Measurements from ENCODE around the gene EMX1. TPM values are rescaled to one million over a fixed set of nuclear protein-coding genes. Genes with fewer than 3 reads are reported as not detected.

The EMX1 gene
- polyA plus RNA-seq, 1 experiment, result not detected

DNA sequence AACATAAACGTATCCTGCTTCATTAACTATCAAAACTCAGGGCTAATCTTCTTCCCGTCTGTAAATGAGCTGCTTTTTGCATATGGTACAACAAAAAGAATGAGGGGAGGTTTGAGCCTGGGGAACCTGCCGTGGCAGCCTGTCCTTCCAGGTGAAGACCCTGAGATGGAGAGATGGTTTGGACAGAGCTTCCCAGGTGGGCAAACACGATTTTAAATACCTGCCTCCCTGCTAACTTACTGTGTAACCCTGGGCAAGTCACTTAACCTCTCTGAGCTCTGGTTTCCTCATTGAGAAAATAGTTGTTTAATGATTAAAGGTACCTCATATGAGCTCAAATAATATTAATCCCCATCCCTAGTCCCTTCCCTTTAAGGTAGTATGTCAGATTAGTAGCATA is 9.0 kb downstream of the EMX1 start:
- Histone ChIP-seq H3K27ac (ENCODE audit: low read depth, low read length) (no peak overlapping the region), H3K27me3 (ENCODE audit: control insufficient read depth, insufficient read depth, low read length) (peaks cover 93% of the 10 kb centered on the region), H3K4me3 (ENCODE audit: low read depth, low read length) (no peak overlapping the region), H3K9me3 (ENCODE audit: control insufficient read depth, insufficient read depth, low read length) (peaks cover 14% of the 10 kb centered on the region)
- DNase-seq (ENCODE audit: low read depth, low spot score), result no peak
- ChIA-PET POLR2A (interaction anchor here (0.8 kb wide), 1 partner anchor 33 kb away, joined by 4 read pairs; no protein-coding TSS in a partner anchor), CTCF (interaction anchor here (0.6 to 3.2 kb wide), 5 partner anchors 34 to 251 kb away, joined by 3 to 16 read pairs (median 7); partner anchors contain the start of gene SPR)
- TF ChIP-seq, protein P1, sequence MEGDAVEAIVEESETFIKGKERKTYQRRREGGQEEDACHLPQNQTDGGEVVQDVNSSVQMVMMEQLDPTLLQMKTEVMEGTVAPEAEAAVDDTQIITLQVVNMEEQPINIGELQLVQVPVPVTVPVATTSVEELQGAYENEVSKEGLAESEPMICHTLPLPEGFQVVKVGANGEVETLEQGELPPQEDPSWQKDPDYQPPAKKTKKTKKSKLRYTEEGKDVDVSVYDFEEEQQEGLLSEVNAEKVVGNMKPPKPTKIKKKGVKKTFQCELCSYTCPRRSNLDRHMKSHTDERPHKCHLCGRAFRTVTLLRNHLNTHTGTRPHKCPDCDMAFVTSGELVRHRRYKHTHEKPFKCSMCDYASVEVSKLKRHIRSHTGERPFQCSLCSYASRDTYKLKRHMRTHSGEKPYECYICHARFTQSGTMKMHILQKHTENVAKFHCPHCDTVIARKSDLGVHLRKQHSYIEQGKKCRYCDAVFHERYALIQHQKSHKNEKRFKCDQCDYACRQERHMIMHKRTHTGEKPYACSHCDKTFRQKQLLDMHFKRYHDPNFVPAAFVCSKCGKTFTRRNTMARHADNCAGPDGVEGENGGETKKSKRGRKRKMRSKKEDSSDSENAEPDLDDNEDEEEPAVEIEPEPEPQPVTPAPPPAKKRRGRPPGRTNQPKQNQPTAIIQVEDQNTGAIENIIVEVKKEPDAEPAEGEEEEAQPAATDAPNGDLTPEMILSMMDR (IDR thresholded peaks at IDR 0.05; ENCODE audit: low read depth, low read length), result no peak

DNA sequence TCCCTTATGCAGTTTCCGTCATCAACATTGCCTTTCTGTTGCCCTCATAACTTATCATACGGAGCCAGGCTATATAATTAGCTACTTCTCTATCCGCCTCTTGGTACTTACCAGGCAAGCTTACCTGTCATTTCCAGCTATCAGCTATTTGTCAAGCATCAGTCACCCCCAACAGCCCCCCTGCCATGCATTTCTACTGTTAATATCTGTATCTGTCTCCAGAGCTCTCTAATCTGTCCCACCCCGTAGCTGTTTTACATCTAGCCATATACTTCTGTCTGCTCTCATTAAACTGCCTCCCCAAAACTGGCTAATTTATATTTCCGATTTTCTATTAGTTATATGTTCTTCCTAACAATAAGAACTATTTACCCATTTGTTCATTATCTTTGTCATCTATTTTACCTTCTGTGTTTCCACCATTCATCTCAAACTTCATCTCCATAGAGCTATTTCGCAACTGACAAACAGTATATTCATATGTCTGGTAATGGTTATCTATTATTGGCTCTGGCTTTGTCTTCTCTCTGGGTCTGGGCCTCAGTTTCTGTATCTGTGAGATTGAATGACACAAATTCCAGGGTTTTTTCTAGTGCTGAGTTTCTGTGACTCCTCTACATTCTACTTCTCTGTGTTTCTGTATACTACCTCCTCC is 9.6 kb downstream of the EMX1 start:
- POLR2A ChIA-PET, result no interaction called here
- no peak for DNase-seq (ENCODE audit: low read depth, low spot score)
- no peak overlapping the region for H3K27ac ChIP-seq (ENCODE audit: low read depth, low read length)
- CTCF ChIA-PET, result interaction anchor here (0.6 to 3.2 kb wide), 4 partner anchors 34 to 250 kb away, joined by 5 to 16 read pairs (median 10); no protein-coding TSS in a partner anchor
- H3K9me3 ChIP-seq (ENCODE audit: control insufficient read depth, insufficient read depth, low read length), result peaks cover 14% of the 10 kb centered on the region
- TF ChIP-seq, protein P1 (IDR thresholded peaks at IDR 0.05; ENCODE audit: low read depth, low read length), result no peak
- H3K27me3 ChIP-seq (ENCODE audit: control insufficient read depth, insufficient read depth, low read length), result peaks cover 87% of the 10 kb centered on the region
- H3K4me3 ChIP-seq (ENCODE audit: low read depth, low read length), result no peak overlapping the region

DNA sequence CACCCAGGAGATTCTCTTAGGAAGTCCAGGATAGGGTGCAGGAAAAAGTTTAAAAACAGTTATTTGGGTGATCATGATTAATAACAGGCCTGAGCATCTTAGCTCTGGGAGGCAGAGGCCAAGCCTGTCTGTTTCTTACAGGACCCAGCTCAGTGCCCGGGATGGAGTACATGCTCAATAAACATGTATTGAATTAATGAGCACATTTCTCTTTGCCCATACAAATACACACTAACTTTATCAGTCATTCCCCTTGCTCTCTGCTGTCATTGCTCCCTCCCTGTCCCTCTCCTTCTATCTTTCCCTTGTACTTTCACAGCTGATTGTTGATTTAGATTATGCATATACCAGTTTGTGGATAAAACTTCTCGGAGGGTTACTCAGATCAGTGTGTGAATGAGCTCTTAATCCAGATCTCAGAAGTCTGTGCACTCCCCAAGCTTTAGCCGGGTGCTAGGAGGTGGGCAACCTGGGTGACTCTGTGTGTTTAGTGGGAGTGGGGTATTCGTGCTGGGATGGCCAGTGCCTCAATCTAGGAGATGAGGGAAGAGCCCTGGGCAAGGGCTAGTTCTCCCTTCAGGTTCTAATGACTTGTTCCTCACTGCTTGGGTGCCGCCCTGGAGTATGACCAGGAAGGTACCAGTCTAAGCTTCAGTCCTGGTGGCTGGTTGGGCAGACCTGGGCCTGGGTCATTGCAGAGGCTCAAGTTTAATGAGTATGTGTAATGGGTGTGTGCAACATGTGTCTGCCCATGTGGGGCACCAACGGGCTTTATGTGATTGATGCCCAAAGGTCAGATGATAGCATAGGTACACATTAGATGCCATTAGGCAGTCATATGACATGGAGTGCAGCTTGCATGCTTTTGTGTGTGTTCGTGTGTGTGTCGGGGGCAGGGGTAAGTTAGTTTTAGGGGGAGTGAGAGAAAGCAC is 10.6 kb downstream of the EMX1 start:
- ChIA-PET POLR2A (no interaction called here), CTCF (interaction anchor here (1.7 to 3.2 kb wide), 3 partner anchors 35 to 249 kb away, joined by 5 to 16 read pairs (median 12); no protein-coding TSS in a partner anchor)
- DNase-seq (ENCODE audit: low read depth, low spot score), result no peak
- no peak overlapping the region for H3K4me3 ChIP-seq (ENCODE audit: low read depth, low read length)
- peaks cover 13% of the 10 kb centered on the region for H3K9me3 ChIP-seq (ENCODE audit: control insufficient read depth, insufficient read depth, low read length)
- peaks cover 78% of the 10 kb centered on the region for H3K27me3 ChIP-seq (ENCODE audit: control insufficient read depth, insufficient read depth, low read length)
- TF ChIP-seq, protein P1 (IDR thresholded peaks at IDR 0.05; ENCODE audit: low read depth, low read length), result no peak
- no peak overlapping the region for H3K27ac ChIP-seq (ENCODE audit: low read depth, low read length)

DNA sequence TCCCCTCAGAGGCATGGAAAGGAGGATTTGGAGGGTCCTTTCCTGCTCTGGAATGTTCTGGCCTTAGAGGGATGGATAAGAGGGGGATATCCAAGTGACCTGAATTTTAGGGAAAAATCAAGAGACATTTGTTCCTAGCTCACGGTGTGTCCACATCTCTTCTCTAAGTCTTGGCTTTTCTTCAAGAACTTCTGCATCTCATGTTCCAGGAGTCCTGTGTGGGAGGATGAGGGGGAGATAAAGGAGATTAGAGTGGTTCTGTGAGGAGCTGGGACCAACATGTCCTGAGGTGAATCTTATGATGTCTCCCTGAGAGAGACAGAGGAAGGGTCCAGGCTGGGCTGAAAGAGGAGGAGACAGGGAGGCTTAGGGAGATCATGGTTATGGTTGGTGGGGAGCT is 11.7 kb downstream of the EMX1 start:
- no peak overlapping the region for H3K4me3 ChIP-seq (ENCODE audit: low read depth, low read length)
- TF ChIP-seq, protein P1 (IDR thresholded peaks at IDR 0.05; ENCODE audit: low read depth, low read length), result no peak
- POLR2A ChIA-PET, result no interaction called here
- H3K27ac ChIP-seq (ENCODE audit: low read depth, low read length), result no peak overlapping the region
- CTCF ChIA-PET, result interaction anchor here (0.6 to 1.0 kb wide), 2 partner anchors 45 to 248 kb away, joined by 3 read pairs; no protein-coding TSS in a partner anchor
- peaks cover 66% of the 10 kb centered on the region for H3K27me3 ChIP-seq (ENCODE audit: control insufficient read depth, insufficient read depth, low read length)
- no peak for DNase-seq (ENCODE audit: low read depth, low spot score)
- H3K9me3 ChIP-seq (ENCODE audit: control insufficient read depth, insufficient read depth, low read length), result peaks cover 4% of the 10 kb centered on the region; the same call in 1 of the 2 replicates
